Measurements from ENCODE around the gene EIF3A. TPM values are rescaled to one million over a fixed set of nuclear protein-coding genes. Genes with fewer than 3 reads are reported as not detected.
"Not testable (repeated sequence)": the region's sequence is repeated elsewhere in the genome, so short reads cannot be mapped to it uniquely, and the experiment has no call there.

Gene EIF3A
- total RNA-seq, 1 experiment from 2014 or later: 89.3 TPM

DNA sequence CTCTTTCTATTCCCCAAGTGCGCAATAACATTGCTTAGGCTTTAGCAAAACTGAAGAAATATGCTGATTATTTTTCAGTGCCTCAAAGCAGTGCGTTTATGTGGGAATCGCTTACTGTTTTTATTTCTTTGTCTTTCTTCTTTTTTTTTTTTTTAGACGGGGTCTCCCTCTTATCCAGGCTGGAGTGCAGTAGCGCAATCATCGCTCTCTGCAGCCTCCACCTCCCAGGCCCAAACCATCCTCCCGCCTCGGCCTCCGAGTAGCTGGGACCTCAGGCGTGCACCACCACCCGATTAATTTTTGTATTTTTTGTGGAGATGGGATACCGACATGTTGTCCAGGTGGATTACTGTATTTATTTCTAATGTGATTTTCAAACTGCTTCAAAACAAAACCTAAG lies 24.5 kb upstream of the EIF3A start:
- H3K27me3 ChIP-seq (ENCODE audit: control insufficient read depth, insufficient read depth, low read length): no peaks in the 10 kb centered on the region
- DNase-seq: no peak
- peaks cover 2% of the 10 kb centered on the region for H3K36me3 ChIP-seq (replicated peaks; ENCODE audit: control insufficient read depth, insufficient read depth, low read length)
- no peak overlapping the region; the same call in 1 of the 2 replicates for H3K4me3 ChIP-seq (ENCODE audit: insufficient read depth, low read depth, low read length)

DNA sequence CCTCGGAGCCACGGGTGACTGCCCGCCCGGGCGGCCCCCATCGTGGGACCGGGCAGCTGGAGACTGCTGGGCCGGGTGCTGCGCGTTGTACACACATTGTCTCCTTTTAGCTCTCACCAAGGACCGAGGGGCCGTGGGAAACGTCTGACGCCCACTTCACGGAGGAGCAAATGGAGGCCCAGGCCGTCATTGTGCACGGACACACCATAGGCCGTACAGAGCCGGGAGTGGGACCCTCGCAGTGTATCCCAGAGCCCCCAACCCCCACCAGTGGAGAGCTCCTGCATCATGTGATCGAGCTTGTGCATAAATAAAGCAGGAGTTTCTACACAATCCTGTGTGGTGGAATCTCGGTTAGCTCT lies 24.0 kb upstream of the EIF3A start:
- Histone ChIP-seq H3K36me3 (replicated peaks; ENCODE audit: control insufficient read depth, insufficient read depth, low read length) (peaks cover 2% of the 10 kb centered on the region), H3K27me3 (ENCODE audit: control insufficient read depth, insufficient read depth, low read length) (no peaks in the 10 kb centered on the region), H3K4me3 (ENCODE audit: insufficient read depth, low read depth, low read length) (peak overlapping the region; percentile 87)
- no peak for DNase-seq

DNA sequence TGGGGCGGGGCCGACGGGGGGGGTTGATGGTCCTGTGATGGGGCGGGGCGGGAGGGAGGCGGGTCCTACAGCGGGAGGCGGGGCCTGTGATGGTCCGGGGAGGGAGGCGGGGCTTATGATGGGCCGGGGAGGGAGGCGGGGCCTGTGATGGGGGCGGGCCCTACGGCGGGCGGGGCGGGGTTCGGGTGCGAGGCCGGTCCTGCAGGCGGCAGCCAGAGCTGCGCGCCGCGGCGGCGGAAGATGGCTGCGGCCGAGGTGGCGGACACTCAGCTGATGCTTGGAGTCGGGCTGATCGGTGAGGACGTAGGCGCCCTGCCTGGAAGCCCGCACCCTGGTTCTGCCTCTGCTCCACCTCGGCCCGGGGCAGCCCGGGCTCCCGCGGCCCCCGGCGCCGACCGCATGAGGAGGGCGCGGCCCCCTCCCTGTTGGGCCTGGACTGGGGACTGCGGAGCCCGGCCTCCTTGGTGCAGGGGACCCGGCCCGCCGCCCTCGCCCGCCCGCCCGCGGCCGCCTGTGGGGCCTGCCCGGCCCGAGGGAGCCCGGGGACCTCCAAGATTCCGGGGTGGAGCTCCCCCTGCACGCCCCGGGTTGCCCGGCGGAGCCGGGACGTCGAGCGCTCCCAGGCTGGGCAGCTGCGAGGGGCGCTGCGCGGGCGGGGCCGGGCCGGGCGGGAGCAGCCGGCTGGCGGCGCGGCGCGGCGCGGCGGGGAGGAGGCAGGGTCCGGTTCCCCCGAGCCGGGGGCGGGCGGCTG lies 23.5 kb upstream of the EIF3A start, which contains the start of gene DENND10:
Gene DENND10 (plus strand): TSS at position 211 of the 751 bp plus-strand sequence. CDS start 30 bp downstream, at position 241.
- peak; percentile 100 for DNase-seq
- peaks cover under 1% of the 10 kb centered on the region for H3K36me3 ChIP-seq (replicated peaks; ENCODE audit: control insufficient read depth, insufficient read depth, low read length)
- no peaks in the 10 kb centered on the region for H3K27me3 ChIP-seq (ENCODE audit: control insufficient read depth, insufficient read depth, low read length)
- H3K4me3 ChIP-seq (ENCODE audit: insufficient read depth, low read depth, low read length): peak within 1 kb of the TSS; percentile 87

- no peaks in the 10 kb centered on the region for H3K27me3 ChIP-seq (ENCODE audit: control insufficient read depth, insufficient read depth, low read length)
- no peak overlapping the region for H3K4me3 ChIP-seq (ENCODE audit: insufficient read depth, low read depth, low read length)
- DNase-seq: no peak
- no peaks in the 10 kb centered on the region; the same call in 1 of the 2 replicates for H3K36me3 ChIP-seq (replicated peaks; ENCODE audit: control insufficient read depth, insufficient read depth, low read length)
Observed at GRCh38 chr10:119103241-119103902, 22.8 kb upstream of the EIF3A start.

DNA sequence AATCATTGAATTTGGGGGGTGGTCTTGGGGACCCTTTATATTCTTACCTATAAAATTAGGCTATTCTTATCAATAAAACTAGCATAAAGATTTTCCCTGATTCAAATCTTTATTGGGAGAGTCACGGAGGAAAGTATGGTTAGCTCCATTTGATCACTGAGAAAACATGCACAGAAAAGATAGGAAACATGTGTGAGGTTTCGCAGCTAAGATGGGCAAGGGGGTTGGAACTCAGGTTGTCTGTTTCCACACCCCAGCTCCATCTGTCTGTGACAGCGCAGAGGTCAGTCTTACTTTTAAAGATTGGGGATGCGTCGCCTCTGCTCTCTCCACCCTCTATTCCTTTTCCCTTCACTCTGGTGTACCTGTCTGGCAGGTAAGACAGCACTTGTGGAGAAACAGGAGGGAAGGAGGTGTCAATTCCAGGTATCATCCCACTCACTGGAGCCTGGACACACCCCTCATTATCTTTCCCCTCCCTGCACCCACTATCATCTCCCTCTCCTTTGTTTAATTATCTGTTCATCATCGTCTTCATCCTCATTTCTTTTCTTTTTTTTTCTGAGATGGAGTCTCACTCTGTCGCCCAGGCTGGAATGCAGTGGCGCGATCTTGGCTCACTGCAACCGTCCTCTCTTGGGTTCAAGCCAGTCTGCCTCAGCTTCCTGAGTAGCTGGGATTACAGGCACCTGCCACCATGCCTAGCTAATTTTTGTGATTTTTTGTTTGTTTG lies 20.9 kb upstream of the EIF3A start:
- no peak overlapping the region for H3K4me3 ChIP-seq (ENCODE audit: insufficient read depth, low read depth, low read length)
- no peaks in the 10 kb centered on the region for H3K27me3 ChIP-seq (ENCODE audit: control insufficient read depth, insufficient read depth, low read length)
- no peaks in the 10 kb centered on the region; the same call in 1 of the 2 replicates for H3K36me3 ChIP-seq (replicated peaks; ENCODE audit: control insufficient read depth, insufficient read depth, low read length)
- DNase-seq: no peak

DNA sequence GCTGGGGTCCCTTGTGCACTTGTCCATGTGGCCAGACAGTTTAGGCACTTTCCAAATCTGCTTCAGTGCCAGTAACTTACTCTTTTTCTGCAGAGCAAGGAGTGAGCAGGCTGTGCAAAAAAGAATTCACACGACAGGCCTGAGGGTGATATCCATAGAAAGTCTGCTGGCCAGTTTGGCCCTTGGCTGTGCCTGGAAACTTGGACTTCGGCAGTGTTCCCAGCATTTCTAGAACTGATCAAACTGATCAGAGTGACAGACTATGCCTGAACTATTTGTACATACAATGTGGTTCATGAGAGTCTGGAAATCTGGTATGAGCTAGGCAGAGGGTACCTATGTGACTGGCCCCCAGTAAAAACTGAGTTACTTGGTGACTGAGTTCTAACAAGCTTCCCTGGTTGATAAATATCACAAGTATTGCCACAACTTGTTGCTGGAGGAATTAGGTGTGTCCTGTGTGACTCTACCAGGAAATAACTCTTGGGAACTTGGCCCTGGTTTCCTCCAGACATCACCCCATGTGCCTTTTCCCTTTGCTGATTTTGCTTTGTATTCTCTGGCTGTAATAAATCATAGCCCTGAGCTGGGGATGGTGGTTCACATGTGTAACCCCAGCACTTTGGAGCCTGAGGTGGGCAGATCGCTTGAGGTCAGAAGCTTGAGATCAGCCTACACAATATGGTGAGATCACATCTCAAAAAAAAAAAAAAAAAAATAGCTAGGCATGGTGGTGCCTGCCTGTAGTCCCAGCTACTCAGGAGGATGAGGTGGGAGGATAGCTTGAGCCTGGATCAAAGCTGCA lies 20.0 kb upstream of the EIF3A start:
- Histone ChIP-seq H3K36me3 (replicated peaks; ENCODE audit: control insufficient read depth, insufficient read depth, low read length) (no peaks in the 10 kb centered on the region), H3K27me3 (ENCODE audit: control insufficient read depth, insufficient read depth, low read length) (no peaks in the 10 kb centered on the region), H3K4me3 (ENCODE audit: insufficient read depth, low read depth, low read length) (no peak overlapping the region)
- no peak for DNase-seq

GRCh38 chr10:119098576-119098975 lies 18.0 kb upstream of the EIF3A start:
- H3K4me3 ChIP-seq (ENCODE audit: insufficient read depth, low read depth, low read length): no peak overlapping the region
- DNase-seq: no peak
- no peaks in the 10 kb centered on the region for H3K36me3 ChIP-seq (replicated peaks; ENCODE audit: control insufficient read depth, insufficient read depth, low read length)
- no peaks in the 10 kb centered on the region for H3K27me3 ChIP-seq (ENCODE audit: control insufficient read depth, insufficient read depth, low read length)

GRCh38 chr10:119096641-119097415 lies 16.2 kb upstream of the EIF3A start:
- not testable (repeated sequence) for H3K36me3 ChIP-seq (replicated peaks; ENCODE audit: control insufficient read depth, insufficient read depth, low read length); H3K27me3 ChIP-seq (ENCODE audit: control insufficient read depth, insufficient read depth, low read length); DNase-seq; H3K4me3 ChIP-seq (ENCODE audit: insufficient read depth, low read depth, low read length)

GRCh38 chr10:119095640-119096039 lies 15.0 kb upstream of the EIF3A start:
- Histone ChIP-seq H3K36me3 (replicated peaks; ENCODE audit: control insufficient read depth, insufficient read depth, low read length) (no peaks in the 10 kb centered on the region), H3K27me3 (ENCODE audit: control insufficient read depth, insufficient read depth, low read length) (no peaks in the 10 kb centered on the region), H3K4me3 (ENCODE audit: insufficient read depth, low read depth, low read length) (no peak overlapping the region)
- no peak for DNase-seq

- Histone ChIP-seq H3K27me3 (ENCODE audit: control insufficient read depth, insufficient read depth, low read length) (no peaks in the 10 kb centered on the region), H3K36me3 (replicated peaks; ENCODE audit: control insufficient read depth, insufficient read depth, low read length) (no peaks in the 10 kb centered on the region), H3K4me3 (ENCODE audit: insufficient read depth, low read depth, low read length) (no peak overlapping the region)
- DNase-seq: no peak
Observed at GRCh38 chr10:119090968-119091367, 10.4 kb upstream of the EIF3A start.

GRCh38 chr10:119090026-119090795 lies 9.6 kb upstream of the EIF3A start:
- Histone ChIP-seq H3K27me3 (ENCODE audit: control insufficient read depth, insufficient read depth, low read length) (no peaks in the 10 kb centered on the region), H3K36me3 (replicated peaks; ENCODE audit: control insufficient read depth, insufficient read depth, low read length) (no peaks in the 10 kb centered on the region), H3K4me3 (ENCODE audit: insufficient read depth, low read depth, low read length) (no peak overlapping the region)
- no peak for DNase-seq

DNA sequence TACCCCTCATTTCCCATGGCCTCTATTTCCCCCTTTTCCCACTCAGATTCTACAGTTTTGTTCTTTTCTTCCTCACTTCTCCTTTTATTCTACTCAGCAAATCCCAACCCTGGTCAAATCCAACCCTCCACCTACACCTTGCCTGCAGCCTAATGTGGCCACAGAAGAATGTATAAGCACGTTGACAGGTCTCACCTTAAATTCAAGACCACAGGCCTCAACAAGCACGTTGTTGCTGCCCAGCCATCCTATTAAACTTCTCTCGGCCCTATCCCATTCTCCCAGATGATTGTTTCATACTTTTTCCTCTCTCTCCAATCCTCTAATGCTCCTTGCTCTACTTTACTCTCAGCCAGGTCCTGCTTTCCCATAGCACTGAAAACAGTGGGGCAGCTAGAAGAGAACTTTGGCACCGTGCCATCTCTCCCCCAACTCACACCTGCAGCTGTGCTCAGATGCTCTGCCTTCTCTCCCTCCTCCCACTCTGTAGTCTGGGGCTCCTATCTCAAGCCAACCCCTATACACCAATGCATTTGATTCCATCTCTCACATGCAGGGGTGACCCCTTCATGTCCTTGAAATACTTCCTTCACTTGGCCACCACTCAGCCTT lies 6.8 kb upstream of the EIF3A start:
- H3K27me3 ChIP-seq (ENCODE audit: control insufficient read depth, insufficient read depth, low read length): no peaks in the 10 kb centered on the region
- no peak for DNase-seq
- no peaks in the 10 kb centered on the region for H3K36me3 ChIP-seq (replicated peaks; ENCODE audit: control insufficient read depth, insufficient read depth, low read length)
- no peak overlapping the region for H3K4me3 ChIP-seq (ENCODE audit: insufficient read depth, low read depth, low read length)

GRCh38 chr10:119084896-119085295 lies 4.3 kb upstream of the EIF3A start:
- no peak for DNase-seq
- H3K36me3 ChIP-seq (replicated peaks; ENCODE audit: control insufficient read depth, insufficient read depth, low read length): no peaks in the 10 kb centered on the region
- H3K27me3 ChIP-seq (ENCODE audit: control insufficient read depth, insufficient read depth, low read length): no peaks in the 10 kb centered on the region
- no peak overlapping the region for H3K4me3 ChIP-seq (ENCODE audit: insufficient read depth, low read depth, low read length)
